ENCODE data around the gene DAPP1. TPM values are rescaled to one million over a fixed set of nuclear protein-coding genes. Genes with fewer than 3 reads are reported as not detected.

DAPP1 gene
- total and polyA plus RNA-seq, 2 donors (not counting 3 experiments of a cell fraction or from before 2014, with no cell fraction given) = not detected

DNA sequence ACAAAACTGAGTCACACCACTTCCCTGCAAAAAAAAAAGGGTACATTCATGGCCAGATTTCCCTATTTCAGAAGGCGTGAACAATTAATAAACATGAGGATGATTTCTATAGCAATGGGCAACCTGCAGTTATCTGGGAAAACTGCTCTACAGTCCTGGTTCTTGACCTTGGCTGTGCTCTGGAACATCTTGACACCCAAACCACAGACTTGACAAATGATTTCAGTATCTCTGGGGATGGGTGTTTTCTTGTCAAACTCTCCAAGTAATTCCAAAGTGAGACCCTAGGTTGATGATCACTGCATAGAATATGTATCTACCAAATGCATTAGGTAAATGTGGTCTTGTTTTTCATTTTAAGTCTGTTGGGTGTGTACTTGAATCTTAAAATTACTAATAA, 2.0 kb downstream of the DAPP1 start:
- Histone ChIP-seq H3K9me1 (replicated peaks; ENCODE audit: control insufficient read depth, extremely low read depth, insufficient read depth, low read length) (no peaks in the 10 kb centered on the region), H3K36me3 (ENCODE audit: control insufficient read depth in 2 of 2, extremely low read depth in 1 of 2, insufficient read depth in 2 of 2, low read length in 2 of 2) (no peaks in the 10 kb centered on the region), H3K4me3 (replicated peaks in 1 of 3; ENCODE audit: insufficient read depth in 1 of 3, low read depth in 1 of 3, low read length in 3 of 3) (no peak overlapping the region), H3K27me3 (ENCODE audit: control insufficient read depth in 2 of 2, insufficient read depth in 2 of 2, low read length in 2 of 2) (peaks cover 0 to 2% of the 10 kb centered on the region in 2 experiments), H3K9me3 (replicated peaks; ENCODE audit: control insufficient read depth, insufficient read depth, low read length) (no peaks in the 10 kb centered on the region), H2AFZ (ENCODE audit: low read depth, low read length) (no peak overlapping the region), H3K9ac (replicated peaks; ENCODE audit: extremely low read depth, insufficient read depth, low read length) (no peak overlapping the region), H3K79me2 (ENCODE audit: control insufficient read depth, insufficient read depth, low read length) (no peaks in the 10 kb centered on the region), H3K4me2 (ENCODE audit: insufficient read depth, low read length) (no peak overlapping the region), H3K27ac (ENCODE audit: insufficient read depth, low read depth, low read length) (no peak overlapping the region), H4K20me1 (replicated peaks; ENCODE audit: control insufficient read depth, extremely low read depth, insufficient read depth, low read length) (no peaks in the 10 kb centered on the region), H3K4me1 (ENCODE audit: control insufficient read depth, extremely low read depth, insufficient read depth, low read length) (no peaks in the 10 kb centered on the region)
- FAIRE-seq (no peak), DNase-seq (ENCODE audit: low read depth, low spot score) (no peak)
- no TSS peak for BruUV-seq (replicated peaks)
- ChIA-PET POLR2A (no interaction called here), CTCF (interaction anchor here (2.3 kb wide), 1 partner anchor 11 kb away, joined by 7 read pairs; no protein-coding TSS in a partner anchor)
- intact Hi-C loops (cut with micrococcal nuclease) (no loop called here), dilution Hi-C loops (cut with MboI; ENCODE audit: extremely low pct_ligation_motif_present, low sequenced_read_pairs) (no loop called here)
- TF ChIP-seq POLR2AphosphoS5 (IDR thresholded peaks at IDR 0.05; ENCODE audit: insufficient read depth, low read depth, low read length) (no peak), MYC (IDR thresholded peaks at IDR 0.05; ENCODE audit: low read depth, low read length) (no peak), GATA2 (IDR thresholded peaks at IDR 0.05; ENCODE audit: insufficient read depth, insufficient read length, low read depth, low read length) (no peak), FOS (IDR thresholded peaks at IDR 0.05; ENCODE audit: borderline replicate concordance, insufficient read depth, low read length) (no peak), JUN (IDR thresholded peaks at IDR 0.05; ENCODE audit: borderline replicate concordance, insufficient read depth, insufficient read length, low read depth) (no peak), POLR2A (IDR thresholded peaks at IDR 0.05; ENCODE audit: low read depth, low read length) (no peak), EZH2 (IDR thresholded peaks at IDR 0.05; ENCODE audit: borderline replicate concordance, low read depth, low read length, severe bottlenecking) (no peak)
- TF ChIP-seq, protein P1, sequence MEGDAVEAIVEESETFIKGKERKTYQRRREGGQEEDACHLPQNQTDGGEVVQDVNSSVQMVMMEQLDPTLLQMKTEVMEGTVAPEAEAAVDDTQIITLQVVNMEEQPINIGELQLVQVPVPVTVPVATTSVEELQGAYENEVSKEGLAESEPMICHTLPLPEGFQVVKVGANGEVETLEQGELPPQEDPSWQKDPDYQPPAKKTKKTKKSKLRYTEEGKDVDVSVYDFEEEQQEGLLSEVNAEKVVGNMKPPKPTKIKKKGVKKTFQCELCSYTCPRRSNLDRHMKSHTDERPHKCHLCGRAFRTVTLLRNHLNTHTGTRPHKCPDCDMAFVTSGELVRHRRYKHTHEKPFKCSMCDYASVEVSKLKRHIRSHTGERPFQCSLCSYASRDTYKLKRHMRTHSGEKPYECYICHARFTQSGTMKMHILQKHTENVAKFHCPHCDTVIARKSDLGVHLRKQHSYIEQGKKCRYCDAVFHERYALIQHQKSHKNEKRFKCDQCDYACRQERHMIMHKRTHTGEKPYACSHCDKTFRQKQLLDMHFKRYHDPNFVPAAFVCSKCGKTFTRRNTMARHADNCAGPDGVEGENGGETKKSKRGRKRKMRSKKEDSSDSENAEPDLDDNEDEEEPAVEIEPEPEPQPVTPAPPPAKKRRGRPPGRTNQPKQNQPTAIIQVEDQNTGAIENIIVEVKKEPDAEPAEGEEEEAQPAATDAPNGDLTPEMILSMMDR (IDR thresholded peaks at IDR 0.05; ENCODE audit: extremely low read depth in 1 of 2, insufficient read depth in 1 of 2, low read depth in 1 of 2, low read length in 2 of 2) = no peak
- TF ChIP-seq, protein P2, sequence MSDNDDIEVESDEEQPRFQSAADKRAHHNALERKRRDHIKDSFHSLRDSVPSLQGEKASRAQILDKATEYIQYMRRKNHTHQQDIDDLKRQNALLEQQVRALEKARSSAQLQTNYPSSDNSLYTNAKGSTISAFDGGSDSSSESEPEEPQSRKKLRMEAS (IDR thresholded peaks at IDR 0.05; ENCODE audit: insufficient read depth, insufficient read length) = no peak
